ENCODE results near the gene ECM2.

The ECM2 gene

GRCh38 chr9:92503156-92503555, 32.6 kb downstream of the ECM2 start:
- H3K4me3 ChIP-seq (ENCODE audit: low read depth, low read length): no peak overlapping the region
- TF ChIP-seq CTCF (IDR thresholded peaks at IDR 0.05; ENCODE audit: borderline replicate concordance, insufficient read depth, low read depth, low read length): no peak

- H3K4me3 ChIP-seq (ENCODE audit: low read depth, low read length): no peak overlapping the region
- TF ChIP-seq CTCF (IDR thresholded peaks at IDR 0.05; ENCODE audit: borderline replicate concordance, insufficient read depth, low read depth, low read length): peak; percentile 67
Measured at GRCh38 chr9:92501671-92502393, 34.0 kb downstream of the ECM2 start.

GRCh38 chr9:92500725-92501124, 35.1 kb downstream of the ECM2 start:
- no peak overlapping the region for H3K4me3 ChIP-seq (ENCODE audit: low read depth, low read length)
- TF ChIP-seq CTCF (IDR thresholded peaks at IDR 0.05; ENCODE audit: borderline replicate concordance, insufficient read depth, low read depth, low read length): no peak

GRCh38 chr9:92499701-92500100, 36.1 kb downstream of the ECM2 start:
- no peak overlapping the region for H3K4me3 ChIP-seq (ENCODE audit: low read depth, low read length)

GRCh38 chr9:92496396-92497176, 39.2 kb downstream of the ECM2 start:
- no peak overlapping the region for H3K4me3 ChIP-seq (ENCODE audit: low read depth, low read length)

More at GRCh38 chr9:92499701-92500100, 36.1 kb downstream of the ECM2 start:
- TF ChIP-seq CTCF (IDR thresholded peaks at IDR 0.05; ENCODE audit: borderline replicate concordance, insufficient read depth, low read depth, low read length): no peak

GRCh38 chr9:92494856-92495255, 40.9 kb downstream of the ECM2 start:
- no peak for TF ChIP-seq CTCF (IDR thresholded peaks at IDR 0.05; ENCODE audit: borderline replicate concordance, insufficient read depth, low read depth, low read length)
- no peak overlapping the region for H3K4me3 ChIP-seq (ENCODE audit: low read depth, low read length)

More at GRCh38 chr9:92496396-92497176, 39.2 kb downstream of the ECM2 start:
- TF ChIP-seq CTCF (IDR thresholded peaks at IDR 0.05; ENCODE audit: borderline replicate concordance, insufficient read depth, low read depth, low read length): no peak
